Mesenchymal stem cell (in vitro differentiated cells and primary cell): Measurements from ENCODE around the gene ITIH1.
"Not testable (repeated sequence)": the region's sequence is repeated elsewhere in the genome, so short reads cannot be mapped to it uniquely, and the experiment has no call there.

ENCODE experiments used
- DNase-seq: peaks from one replicate; pipeline ENCODE4 v3.0.0-alpha.2; 2013
- H2AFZ ChIP-seq: one replicate; pipeline ENCODE4 v1.6.1; 2013; ENCODE audit warnings: low read depth, mild to moderate bottlenecking, control low read depth, inconsistent platforms, low read length, moderate library complexity
- H2AK5ac ChIP-seq: 2 replicates; pipeline ENCODE4 v1.6.1; 2013; ENCODE audit warnings: low read length, moderate library complexity, mild to moderate bottlenecking, inconsistent platforms; ENCODE audit not compliant: severe bottlenecking
- H2BK120ac ChIP-seq: one replicate; pipeline ENCODE4 v1.6.1; 2013; ENCODE audit warnings: low read depth, mild to moderate bottlenecking, inconsistent platforms, low read length, moderate library complexity
- H2BK12ac ChIP-seq, 2 experiments: one replicate each; pipeline ENCODE4 v1.6.1; 2013; ENCODE audit warnings: inconsistent platforms in 2 of 2, low read length in 2 of 2, mild to moderate bottlenecking in 2 of 2, moderate library complexity in 2 of 2, control low read depth in 1 of 2
- H2BK15ac ChIP-seq: one replicate; pipeline ENCODE4 v1.6.1; 2013; ENCODE audit warnings: mild to moderate bottlenecking, low read depth, inconsistent platforms; ENCODE audit not compliant: poor library complexity, severe bottlenecking
- H2BK5ac ChIP-seq: 2 replicates; pipeline ENCODE4 v1.6.1; 2013; ENCODE audit warnings: low read depth, mild to moderate bottlenecking, low read length, control low read depth, inconsistent platforms; ENCODE audit not compliant: poor library complexity, severe bottlenecking
- H3K14ac ChIP-seq, 2 experiments: one replicate each; pipeline ENCODE4 v1.6.1; 2013; ENCODE audit warnings: inconsistent platforms in 2 of 2, low read length in 2 of 2, control low read depth in 1 of 2, mild to moderate bottlenecking in 1 of 2, moderate library complexity in 1 of 2
- H3K18ac ChIP-seq, 2 experiments: one replicate each; pipeline ENCODE4 v1.6.1; 2013; ENCODE audit warnings: inconsistent platforms in 2 of 2, low read length in 2 of 2, control low read depth in 1 of 2, low read depth in 1 of 2, mild to moderate bottlenecking in 1 of 2
- H3K23ac ChIP-seq, 2 experiments: one replicate each; pipeline ENCODE4 v1.6.1; 2013; ENCODE audit warnings: inconsistent platforms in 2 of 2, low read length in 2 of 2, mild to moderate bottlenecking in 2 of 2, moderate library complexity in 2 of 2, control low read depth in 1 of 2
- H3K27ac ChIP-seq: 2 replicates; pipeline ENCODE4 v1.5.1; 2013; ENCODE audit warnings: mild to moderate bottlenecking, moderate library complexity, low read length, control low read depth, inconsistent platforms; ENCODE audit not compliant: poor library complexity, severe bottlenecking
- H3K27me3 ChIP-seq, 2 experiments: 2 replicates each; pipeline versions ENCODE4 v1.6.1 to v1.7.0; 2013; ENCODE audit warnings: low read length in 2 of 2, mild to moderate bottlenecking in 2 of 2, moderate library complexity in 2 of 2, control low read depth in 1 of 2, inconsistent platforms in 1 of 2; ENCODE audit not compliant: control insufficient read depth in 1 of 2, insufficient read depth in 1 of 2
- H3K36me3 ChIP-seq, 2 experiments: 2 replicates each; pipeline versions ENCODE4 v1.6.1 to v1.7.0; 2013; ENCODE audit warnings: low read length in 2 of 2, control low read depth in 1 of 2, inconsistent platforms in 1 of 2, low read depth in 1 of 2, mild to moderate bottlenecking in 1 of 2; ENCODE audit not compliant: insufficient read depth in 2 of 2, control insufficient read depth in 1 of 2
- H3K4ac ChIP-seq, 2 experiments: one replicate each; pipeline ENCODE4 v1.6.1; 2013; ENCODE audit warnings: inconsistent platforms in 2 of 2, low read length in 2 of 2, mild to moderate bottlenecking in 2 of 2, moderate library complexity in 2 of 2, control low read depth in 1 of 2, low read depth in 1 of 2
- H3K4me1 ChIP-seq: 2 replicates; pipeline ENCODE4 v1.6.1; 2013; ENCODE audit warnings: low read depth, low read length, control low read depth; ENCODE audit not compliant: control insufficient read depth, insufficient read depth
- H3K4me2 ChIP-seq: 2 replicates; pipeline ENCODE4 v1.6.1; 2013; ENCODE audit warnings: low read length, mild to moderate bottlenecking, inconsistent platforms; ENCODE audit not compliant: poor library complexity, severe bottlenecking
- H3K4me3 ChIP-seq, 2 experiments: 2 replicates each; pipeline versions ENCODE4 v1.5.1 to v1.7.0; 2013; ENCODE audit warnings: low read length in 2 of 2, mild to moderate bottlenecking in 2 of 2, control low read depth in 1 of 2, low read depth in 1 of 2; ENCODE audit not compliant: insufficient read depth in 1 of 2
- H3K79me1 ChIP-seq: replicated peaks from 2 replicates; pipeline ENCODE4 v1.6.1; 2013; ENCODE audit warnings: mild to moderate bottlenecking, control low read depth, low read length, inconsistent platforms; ENCODE audit not compliant: poor library complexity, severe bottlenecking
- H3K9ac ChIP-seq: 2 replicates; pipeline ENCODE4 v1.7.0; 2013; ENCODE audit warnings: mild to moderate bottlenecking, low read length, moderate library complexity
- H3K9me3 ChIP-seq: 2 replicates; pipeline ENCODE4 v1.7.0; 2013; ENCODE audit warnings: mild to moderate bottlenecking, low read length; ENCODE audit not compliant: control insufficient read depth
- H4K8ac ChIP-seq: one replicate; pipeline ENCODE4 v1.6.1; 2013; ENCODE audit warnings: inconsistent platforms, mild to moderate bottlenecking, low read length, moderate library complexity
- H4K91ac ChIP-seq: one replicate; pipeline ENCODE4 v1.6.1; 2013; ENCODE audit warnings: mild to moderate bottlenecking, low read length, inconsistent platforms
- WGBS: methylation state at CpG from one replicate; pipeline ENCODE4 v1.1.7; 2013; ENCODE audit warnings: mixed read lengths; 5-methylcytosine and 5-hydroxymethylcytosine counted together

Gene ITIH1

GRCh38 chr3:52774901-52775864, 2.2 kb upstream of the ITIH1 start:
- Histone ChIP-seq H3K79me1 (peaks cover 2% of the 10 kb centered on the region), H3K18ac (no peak overlapping the region), H3K4me1 (peaks cover 7% of the 10 kb centered on the region), H2BK120ac (no peak overlapping the region), H3K4me2 (no peak overlapping the region), H4K8ac (no peak overlapping the region), H2BK5ac (no peak overlapping the region), H3K9ac (no peak overlapping the region), H3K36me3 (no peaks in the 10 kb centered on the region), H3K23ac (no peak overlapping the region), H4K91ac (no peak overlapping the region), H2BK12ac (no peak overlapping the region), H2AK5ac (no peak overlapping the region), H3K14ac (no peak overlapping the region), H2AFZ (no peak overlapping the region), H3K27ac (no peak overlapping the region), H2BK15ac (no peak overlapping the region), H3K4ac (no peak overlapping the region), H3K9me3 (no peaks in the 10 kb centered on the region), H3K4me3 (no peak overlapping the region), H3K27me3 (peaks cover 22 to 25% of the 10 kb centered on the region in 2 experiments)
- DNase-seq, result no peak
- WGBS, result 65% methylated on average over 6 of the region's 6 CpGs

- H4K91ac ChIP-seq, result no peak overlapping the region
- no peaks in the 10 kb centered on the region for H3K79me1 ChIP-seq
- H3K23ac ChIP-seq, result no peak overlapping the region
- H2BK12ac ChIP-seq, result no peak overlapping the region
- H3K4ac ChIP-seq, result no peak overlapping the region
- no peak overlapping the region for H3K4me3 ChIP-seq
- H3K14ac ChIP-seq, result no peak overlapping the region
- H3K4me2 ChIP-seq, result no peak overlapping the region
- 78% methylated on average over 8 of the region's 8 CpGs for WGBS
- no peak overlapping the region for H2BK5ac ChIP-seq
- H3K18ac ChIP-seq, result no peak overlapping the region
- H3K9me3 ChIP-seq, result no peaks in the 10 kb centered on the region
- H2AK5ac ChIP-seq, result no peak overlapping the region
- H3K27me3 ChIP-seq, result peaks cover 29 to 32% of the 10 kb centered on the region in 2 experiments
- H3K27ac ChIP-seq, result no peak overlapping the region
- DNase-seq, result no peak
- H2BK120ac ChIP-seq, result no peak overlapping the region
- no peaks in the 10 kb centered on the region for H3K36me3 ChIP-seq
- H3K9ac ChIP-seq, result no peak overlapping the region
- H3K4me1 ChIP-seq, result peaks cover 7% of the 10 kb centered on the region
- no peak overlapping the region for H4K8ac ChIP-seq
- H2BK15ac ChIP-seq, result no peak overlapping the region
- H2AFZ ChIP-seq, result no peak overlapping the region
These were observed 1.5 kb upstream of the ITIH1 start for GRCh38 chr3:52775877-52776276.

- H3K36me3 ChIP-seq, H3K79me1 ChIP-seq, H3K23ac ChIP-seq, H4K8ac ChIP-seq, H3K4me1 ChIP-seq, H2BK12ac ChIP-seq, H3K4ac ChIP-seq, H4K91ac ChIP-seq, H3K4me2 ChIP-seq, H3K4me3 ChIP-seq, H3K9me3 ChIP-seq, H2BK5ac ChIP-seq, H2BK15ac ChIP-seq, H2BK120ac ChIP-seq, H2AFZ ChIP-seq, H3K14ac ChIP-seq, H3K18ac ChIP-seq, H3K27ac ChIP-seq, DNase-seq, H2AK5ac ChIP-seq, H3K9ac ChIP-seq: not testable (repeated sequence)
- peaks cover 31 to 36% of the 10 kb centered on the region in 2 experiments for H3K27me3 ChIP-seq
- 82% methylated on average over 5 of the region's 6 CpGs for WGBS
These were observed 913 bp upstream of the ITIH1 start for GRCh38 chr3:52776486-52776885.

- Histone ChIP-seq H3K4ac (no peak overlapping the region), H3K36me3 (no peaks in the 10 kb centered on the region), H2BK120ac (no peak overlapping the region), H4K91ac (no peak overlapping the region), H3K4me3 (no peak overlapping the region), H3K18ac (no peak overlapping the region), H2BK15ac (no peak overlapping the region), H3K4me2 (no peak overlapping the region), H3K23ac (no peak overlapping the region), H3K9me3 (no peaks in the 10 kb centered on the region), H4K8ac (no peak overlapping the region), H3K27me3 (peaks cover 48 to 53% of the 10 kb centered on the region in 2 experiments), H3K4me1 (peaks cover 2% of the 10 kb centered on the region), H3K79me1 (no peaks in the 10 kb centered on the region), H2AK5ac (no peak overlapping the region), H2BK5ac (no peak overlapping the region), H3K14ac (peak overlapping the region in 1 of 2 experiments; percentile 39), H2AFZ (no peak overlapping the region), H2BK12ac (no peak overlapping the region), H3K27ac (no peak overlapping the region), H3K9ac (no peak overlapping the region)
- 84% methylated on average over 17 of the region's 17 CpGs for WGBS
- DNase-seq, result no peak
These were observed 783 bp downstream of the ITIH1 start for GRCh38 chr3:52777959-52778805.
